HepG2 (cell line): Measurements from ENCODE around the gene DDN. TPM values are rescaled to one million over a fixed set of nuclear protein-coding genes. Genes with fewer than 3 reads are reported as not detected.
A peak's percentile ranks its signal among the peaks of the same experiment; 100 is the strongest.

Experiments
- ATAC-seq: fragments of 200-7000 bp; cut with Tn5 transposase; 3 replicates; pipeline ENCODE4 v1.9.1; 2020; ENCODE audit warnings: mild to moderate bottlenecking, moderate library complexity
- BruUV-seq: library from RNA; stranded (reverse); fragments of 400-500 nt; replicated peaks from 2 replicates; lab custom pipeline; 2021; lab: Mats Ljungman, UMichigan
- CTCF ChIA-PET: fragments of 300-600 bp; formaldehyde crosslinking; extraction: SDS; loops from one replicate; lab custom pipeline; 2021; ENCODE audit warnings: low total read pairs, inconsistent platforms, low intra/inter-chr PET ratio; lab: Yijun Ruan, JAX
- POLR2A ChIA-PET: fragments of 350-600 bp; sonication (Branson Sonifier 250); formaldehyde crosslinking; loops from one replicate; lab custom pipeline; 2020; ENCODE audit warnings: antibody characterized with exemption, inconsistent platforms; lab: Yijun Ruan, JAX
- DNase-seq: peaks from one replicate; pipeline ENCODE4 v3.0.0-alpha.2; 2015; ENCODE audit warnings: low spot score
- FAIRE-seq: peaks from 3 replicates; lab custom pipeline; 2011; peaks lifted over from hg19 to GRCh38; lab: Jason Lieb, UNC
- H2AFZ ChIP-seq: one replicate; pipeline ENCODE4 v1.6.1; 2011; ENCODE audit warnings: low read length, inconsistent platforms
- H3K27ac ChIP-seq: fragments of 300-600 bp; 3 replicates; pipeline ENCODE4 v1.8.0; 2011; ENCODE audit warnings: mixed run types, mild to moderate bottlenecking, mixed read lengths, low read length, inconsistent platforms; ENCODE audit not compliant: insufficient read depth; ENCODE audit errors: extremely low read length
- H3K27me3 ChIP-seq, 2 experiments: fragments of 200-600 bp in 1 of 2; 2 replicates in 1 of 2; 3 replicates in 1 of 2; pipeline versions ENCODE4 v1.6.0 to v1.8.0; 2011; ENCODE audit warnings: low read length in 2 of 2, mild to moderate bottlenecking in 2 of 2, moderate library complexity in 2 of 2, inconsistent platforms in 1 of 2; ENCODE audit not compliant: insufficient read depth in 2 of 2, control insufficient read depth in 1 of 2
- H3K36me3 ChIP-seq, 2 experiments: fragments of 200-600 bp in 1 of 2; replicated peaks in 1 of 2; 2 replicates in 1 of 2; 3 replicates in 1 of 2; pipeline versions ENCODE4 v1.5.1 to v1.8.0; 2011; ENCODE audit warnings: low read length in 2 of 2, inconsistent platforms in 1 of 2; ENCODE audit not compliant: insufficient read depth in 2 of 2, control insufficient read depth in 1 of 2
- H3K4me1 ChIP-seq: 2 replicates; pipeline ENCODE4 v1.5.1; 2012; ENCODE audit warnings: low read length, inconsistent platforms; ENCODE audit not compliant: insufficient read depth
- H3K4me2 ChIP-seq: 2 replicates; pipeline ENCODE4 v1.6.0; 2011; ENCODE audit warnings: low read depth, low read length, inconsistent platforms
- H3K4me3 ChIP-seq, 3 experiments: fragments of 200-600 bp in 1 of 3; sonication (generic), shearing (Covaris generic) in 1 of 3; replicated peaks in 1 of 3; 2 replicates each; pipeline ENCODE4 v1.5.1; 2011 to 2016; ENCODE audit warnings: low read length in 3 of 3, inconsistent platforms in 2 of 3, low read depth in 2 of 3, mild to moderate bottlenecking in 2 of 3, control low read depth in 1 of 3, mixed read lengths in 1 of 3; ENCODE audit not compliant: insufficient read depth in 1 of 3
- H3K79me2 ChIP-seq: one replicate; pipeline ENCODE4 v1.6.1; 2011; ENCODE audit warnings: low read length, inconsistent platforms; ENCODE audit not compliant: insufficient read depth
- H3K9ac ChIP-seq: 2 replicates; pipeline ENCODE4 v1.6.0; 2011; ENCODE audit warnings: mild to moderate bottlenecking, low read depth, low read length, inconsistent platforms; ENCODE audit not compliant: insufficient read depth
- H3K9me3 ChIP-seq: 2 replicates; pipeline ENCODE4 v1.5.1; 2012; ENCODE audit warnings: mild to moderate bottlenecking, low read length
- H4K20me1 ChIP-seq: 2 replicates; pipeline ENCODE4 v1.6.0; 2011; ENCODE audit warnings: inconsistent platforms, mild to moderate bottlenecking, low read length, moderate library complexity; ENCODE audit not compliant: insufficient read depth
- AHR ChIP-seq: IDR thresholded peaks from 2 replicates; pipeline ENCODE4 v1.6.1; 2018; ENCODE audit warnings: missing genetic modification reagents, missing compliant biosample characterization
- ETV6 ChIP-seq: sonication (generic); formaldehyde crosslinking; conservative IDR thresholded peaks from 2 replicates; pipeline ENCODE4 v1.4.0; 2020; ENCODE audit warnings: missing genetic modification reagents
- GATAD1 ChIP-seq: IDR thresholded peaks from 2 replicates; pipeline ENCODE4 v1.6.1; 2016; ENCODE audit warnings: missing genetic modification reagents, missing compliant biosample characterization
- HIVEP1 ChIP-seq: sonication (generic); formaldehyde crosslinking; IDR thresholded peaks from 2 replicates; pipeline ENCODE4 v1.4.0; 2020; ENCODE audit warnings: mild to moderate bottlenecking, missing genetic modification reagents
- HNRNPLL ChIP-seq: fragments of 200-400 bp; formaldehyde crosslinking; IDR thresholded peaks from 2 replicates; pipeline ENCODE4 v1.6.1; 2017; ENCODE audit warnings: mild to moderate bottlenecking, low read depth, low read length; ENCODE audit not compliant: poor library complexity, severe bottlenecking
- KDM3A ChIP-seq: IDR thresholded peaks from 2 replicates; pipeline ENCODE4 v1.6.1; 2018; ENCODE audit warnings: low read depth, missing compliant biosample characterization
- MIXL1 ChIP-seq: IDR thresholded peaks from 2 replicates; pipeline ENCODE4 v1.6.1; 2016
- RFXAP ChIP-seq: sonication (generic); formaldehyde crosslinking; IDR thresholded peaks from 2 replicates; pipeline ENCODE4 v1.4.0; 2020; ENCODE audit warnings: missing genetic modification reagents, borderline replicate concordance
- TEAD2 ChIP-seq: sonication (generic); formaldehyde crosslinking; IDR thresholded peaks from 2 replicates; pipeline ENCODE4 v1.9.0; 2021; ENCODE audit warnings: missing genetic modification reagents
- ZBTB46 ChIP-seq: sonication (generic); formaldehyde crosslinking; IDR thresholded peaks from 2 replicates; pipeline ENCODE4 v1.4.0; 2020; ENCODE audit warnings: mild to moderate bottlenecking, missing genetic modification reagents, borderline replicate concordance
- ZNF276 ChIP-seq: sonication (generic); formaldehyde crosslinking; IDR thresholded peaks from 2 replicates; pipeline ENCODE4 v1.4.0; 2020; ENCODE audit warnings: mild to moderate bottlenecking, low read depth, missing genetic modification reagents
- ZNF549 ChIP-seq: sonication (generic); formaldehyde crosslinking; IDR thresholded peaks from 2 replicates; pipeline ENCODE4 v1.5.0; 2020; ENCODE audit warnings: missing genetic modification reagents
- ZNF800 ChIP-seq: sonication (generic); formaldehyde crosslinking; IDR thresholded peaks from 2 replicates; pipeline ENCODE4 v1.4.0; 2020; ENCODE audit warnings: missing genetic modification reagents
- ZXDC ChIP-seq: sonication (generic); formaldehyde crosslinking; IDR thresholded peaks from 2 replicates; pipeline ENCODE4 v1.5.0; 2020; ENCODE audit warnings: mild to moderate bottlenecking, missing genetic modification reagents
- WGBS: methylation state at CpG from one replicate; pipeline ENCODE4 v1.1.6; 2017; ENCODE audit warnings: low lambda C conversion rate; 5-methylcytosine and 5-hydroxymethylcytosine counted together
- in situ Hi-C: cut with HindIII; loops from 2 replicates; pipeline ENCODE4 v1.10.0; 2017; ENCODE audit warnings: low pct_unique_long_range_greater_than_20kb; ENCODE audit not compliant: extremely low pct_ligation_motif_present
- intact Hi-C: fragments of 100-400 bp; cut with micrococcal nuclease; formaldehyde crosslinking; loops from one replicate; pipeline ENCODE4 v1.10.0; 2022; ENCODE audit not compliant: unreplicated experiment
- polyA plus RNA-seq, 8 experiments: library from polyadenylated mRNA; depleted of rRNA in 3 of 8; stranded (reverse) in 7 of 8; unstranded in 1 of 8; fragments of >200 nt; fragmentation: Illumina TruSeq in 4 of 8; extraction: Trizol in 4 of 8; gene quantifications; 2 replicates each; pipeline versions ENCODE4 v1.2.1 to v1.2.3, GENCODE V29; 2011 to 2016; ENCODE audit warnings: low read depth in 4 of 8, missing spikeins in 1 of 8, mixed read lengths in 1 of 8; ENCODE audit not compliant: insufficient read depth in 1 of 8
- total RNA-seq, 5 experiments: library from RNA; depleted of rRNA; stranded (reverse); fragments of >200 nt; fragmentation: Illumina TruSeq; extraction: Trizol; gene quantifications; 2 replicates each; pipeline ENCODE4 v1.2.3, GENCODE V29; 2016; ENCODE audit warnings: low read depth in 1 of 5

DDN gene
- total and polyA plus RNA-seq, 2 of the 13 experiments (the other 11 are each of a cell fraction or from before 2014, with no cell fraction given): 0.24 to 0.53 TPM

GRCh38 chr12:48972213-48972951, 26.8 kb downstream of the DDN start (continued):
- peak; percentile 81; the same call in 1 of the 2 replicates for TF ChIP-seq ZNF800 (CRISPR knock-in tag)
- no peak for TF ChIP-seq GATAD1
- no peak for TF ChIP-seq KDM3A (CRISPR knock-in tag)
- no peak for TF ChIP-seq ETV6 (CRISPR knock-in tag)
- no peak for TF ChIP-seq MIXL1 (CRISPR knock-in tag)
- no peak for TF ChIP-seq RFXAP (CRISPR knock-in tag)
- TF ChIP-seq ZNF276 (CRISPR knock-in tag): no peak
- TF ChIP-seq, all 625 proteins: peak for 3

- H3K4me2 ChIP-seq: peak overlapping the region; percentile 78
- H3K36me3 ChIP-seq: no peaks in the 10 kb centered on the region
- intact Hi-C loops (no loop called here), in situ Hi-C loops (no loop called here)
- WGBS: 21% methylated on average over 8 of the region's 10 CpGs
- H3K9ac ChIP-seq: no peak overlapping the region
- no peak for FAIRE-seq
- H3K4me1 ChIP-seq: peaks cover 50% of the 10 kb centered on the region
- H4K20me1 ChIP-seq: peaks cover 9% of the 10 kb centered on the region; the same call in 1 of the 2 replicates
- no peak for ATAC-seq
- H3K79me2 ChIP-seq: no peaks in the 10 kb centered on the region
- CTCF ChIA-PET: no interaction called here
- peak overlapping the region in 1 of 3 experiments; percentile 72; a peak in 3 of 6 replicates for H3K4me3 ChIP-seq
- H3K9me3 ChIP-seq: no peaks in the 10 kb centered on the region
- H3K27me3 ChIP-seq: peaks cover 24 to 82% of the 10 kb centered on the region in 2 experiments
- POLR2A ChIA-PET: interaction anchor here (1.5 kb wide), 1 partner anchor 14 kb away, joined by 5 read pairs; the partner anchor contains the start of gene ARF3
- no peak for DNase-seq
- no peak overlapping the region for H2AFZ ChIP-seq
- H3K27ac ChIP-seq: no peak overlapping the region
- BruUV-seq: no TSS peak
- TF ChIP-seq ZBTB46 (CRISPR knock-in tag) (no peak), AHR (CRISPR knock-in tag) (no peak), HIVEP1 (no peak), ZXDC (no peak), ZNF549 (CRISPR knock-in tag) (no peak), HNRNPLL (no peak), TEAD2 (no peak)
Measured at GRCh38 chr12:48970702-48971334, 28.4 kb downstream of the DDN start.
